Stimulated activated CD4-positive, alpha-beta T cell treated with anti-CD3 and anti-CD28 coated beads, Interleukin-2, amount 100 ng/mL, for 4 hours (primary cell): ENCODE measurements around the gene PDE6A.
"Not testable (repeated sequence)": the region's sequence is repeated elsewhere in the genome, so short reads cannot be mapped to it uniquely, and the experiment has no call there.

ENCODE experiments used
- DNase-seq: peaks from one replicate; pipeline ENCODE4 v3.0.0-alpha.2; 2020; ENCODE audit warnings: low read depth

PDE6A gene

DNA sequence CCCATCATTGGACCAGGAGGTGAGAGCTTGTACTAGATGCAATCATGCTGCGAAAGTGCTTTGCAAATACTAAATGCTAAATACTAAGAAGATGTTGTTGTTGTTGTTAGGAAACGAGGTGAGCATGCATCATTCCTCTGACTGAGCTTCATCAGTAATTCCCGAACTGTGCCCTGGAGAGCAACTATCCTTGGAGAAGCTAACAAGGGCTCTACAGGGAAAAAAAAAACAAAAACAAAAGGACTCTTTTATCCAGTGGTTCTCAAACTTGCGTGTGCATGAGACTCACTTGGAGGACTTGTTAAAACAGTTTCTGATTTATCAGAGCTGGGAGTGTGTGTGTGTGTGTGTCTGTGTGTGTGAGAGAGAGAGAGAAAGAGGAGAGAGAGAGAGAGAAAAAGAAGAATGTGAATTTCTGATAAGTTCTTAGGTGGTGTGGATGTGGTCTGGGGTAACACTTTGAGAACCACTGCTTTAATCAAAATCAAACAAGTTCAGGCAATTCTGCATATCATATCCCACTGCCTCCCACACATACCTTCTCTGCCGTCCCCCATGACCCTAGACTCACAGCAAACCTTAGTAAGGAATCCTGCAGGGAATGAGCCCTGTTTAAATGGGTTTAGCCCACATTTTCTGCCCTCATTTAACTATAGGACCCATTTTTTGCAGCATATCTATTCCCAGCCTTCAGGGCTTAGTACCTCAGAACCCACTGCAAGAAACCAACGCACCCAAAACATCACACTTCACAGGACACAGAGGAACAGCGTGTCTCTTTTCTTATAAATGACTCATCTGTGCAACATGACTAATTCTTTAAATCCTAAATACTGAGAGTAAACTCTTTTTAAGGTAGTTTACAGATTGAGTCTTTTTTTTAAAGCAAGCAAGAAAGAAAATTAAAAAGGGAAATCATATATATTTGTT lies 48.9 kb downstream of the PDE6A start:
- no peak for DNase-seq

DNA sequence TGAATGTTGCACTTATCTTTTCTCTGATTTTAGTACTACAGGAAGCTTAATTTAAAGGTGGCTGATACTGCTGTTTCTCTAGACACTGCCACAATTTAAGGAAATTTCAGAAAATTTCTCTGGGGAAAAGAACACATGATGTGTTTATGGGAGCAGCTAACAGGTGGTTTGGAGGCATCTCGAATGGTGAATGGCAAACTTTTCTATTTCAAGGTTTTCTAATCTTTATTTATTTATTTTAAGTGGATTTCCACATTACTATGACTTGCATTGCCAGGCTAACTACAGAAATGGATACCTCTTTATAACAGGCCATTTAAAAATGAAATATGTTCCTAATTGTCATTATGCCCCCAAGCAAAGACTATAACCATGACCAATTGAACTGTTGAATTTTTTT lies 50.4 kb downstream of the PDE6A start:
- no peak for DNase-seq

DNA sequence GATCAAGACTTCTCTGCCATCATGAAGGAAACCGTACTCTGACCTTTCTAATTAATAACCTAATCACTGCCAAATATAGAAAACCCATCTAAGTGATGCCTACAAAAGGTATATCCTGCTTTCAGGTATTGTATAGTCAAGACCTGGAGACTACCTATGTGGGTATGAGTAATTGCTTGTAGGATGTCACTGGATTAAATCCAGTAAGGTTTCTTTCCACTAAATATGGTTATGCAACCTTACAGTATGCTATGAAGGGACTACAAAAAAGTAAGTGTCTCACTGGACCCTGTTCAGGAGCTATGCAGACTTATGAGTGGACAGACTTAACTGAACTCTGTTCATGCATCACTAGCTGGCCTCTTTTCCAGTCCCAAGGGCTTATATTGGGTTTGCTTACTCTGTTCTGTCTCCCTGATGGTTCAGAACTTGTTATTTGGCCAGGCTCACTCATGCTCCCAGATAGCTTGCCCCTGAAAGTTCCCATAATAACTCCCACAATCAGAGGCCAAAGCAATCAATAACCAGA lies 51.1 kb downstream of the PDE6A start:
- DNase-seq: no peak

DNA sequence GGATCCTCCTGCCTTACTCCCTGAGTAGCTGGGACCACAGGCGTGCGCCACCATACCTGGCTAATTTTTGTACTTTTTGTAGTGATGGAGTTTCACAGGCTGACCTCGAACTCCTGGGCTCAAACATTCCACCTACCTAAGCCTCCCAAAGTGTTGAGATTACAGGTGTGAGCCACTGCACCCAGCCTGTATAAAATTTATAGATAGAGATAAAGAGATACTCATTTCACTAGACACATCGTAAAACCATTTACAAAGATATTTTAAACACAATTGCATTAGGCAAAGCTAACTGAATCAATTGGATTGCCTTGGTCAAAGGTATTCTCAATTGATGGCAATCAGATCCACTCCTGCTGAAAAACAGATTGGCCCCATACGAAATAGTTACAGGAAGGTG lies 52.0 kb downstream of the PDE6A start:
- no peak for DNase-seq

DNA sequence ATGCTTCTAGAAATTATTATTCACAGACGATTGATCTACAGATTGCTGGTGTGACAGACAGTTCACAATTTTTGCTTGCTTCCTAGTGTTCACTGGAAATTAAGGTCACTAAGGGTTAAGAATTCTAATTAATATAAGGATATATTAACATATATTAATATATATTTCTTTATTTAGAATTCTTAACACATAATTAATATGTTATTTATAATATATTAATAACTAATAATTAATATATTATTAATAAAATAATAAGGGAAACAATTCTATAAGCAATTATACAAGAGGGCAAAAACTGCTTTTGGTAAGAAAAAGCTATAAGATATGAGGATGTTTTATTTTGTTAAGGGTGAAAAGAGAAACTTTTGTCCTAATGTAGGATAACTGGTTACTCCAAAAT lies 56.3 kb downstream of the PDE6A start:
- DNase-seq: no peak

DNA sequence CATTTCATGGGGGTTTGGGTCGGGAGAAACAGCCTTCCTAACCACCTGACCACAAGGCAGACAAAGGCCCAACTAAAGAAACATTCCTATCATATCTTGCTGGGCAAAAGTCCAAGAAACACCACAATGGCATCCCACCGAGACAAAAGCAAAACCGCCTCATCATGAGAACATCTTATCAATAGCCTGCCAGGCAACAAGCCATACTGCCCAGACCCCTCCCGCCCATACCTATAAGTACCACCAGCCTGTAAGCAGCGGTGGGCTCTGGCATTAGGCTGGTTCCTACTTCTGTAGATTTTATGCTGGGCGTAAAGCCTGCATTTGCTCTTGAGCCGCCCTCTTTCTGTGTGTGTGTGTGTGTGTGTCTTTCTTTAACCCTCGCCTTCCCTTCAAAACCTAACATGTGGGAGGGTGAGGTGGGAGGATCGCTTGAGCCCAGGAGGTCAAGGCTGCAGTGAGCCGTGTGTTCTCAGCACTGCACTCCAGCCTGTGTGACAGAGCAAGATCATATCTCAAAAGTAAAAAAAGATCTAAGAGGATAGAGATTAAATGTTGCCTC lies 56.9 kb downstream of the PDE6A start:
- DNase-seq: no peak

DNA sequence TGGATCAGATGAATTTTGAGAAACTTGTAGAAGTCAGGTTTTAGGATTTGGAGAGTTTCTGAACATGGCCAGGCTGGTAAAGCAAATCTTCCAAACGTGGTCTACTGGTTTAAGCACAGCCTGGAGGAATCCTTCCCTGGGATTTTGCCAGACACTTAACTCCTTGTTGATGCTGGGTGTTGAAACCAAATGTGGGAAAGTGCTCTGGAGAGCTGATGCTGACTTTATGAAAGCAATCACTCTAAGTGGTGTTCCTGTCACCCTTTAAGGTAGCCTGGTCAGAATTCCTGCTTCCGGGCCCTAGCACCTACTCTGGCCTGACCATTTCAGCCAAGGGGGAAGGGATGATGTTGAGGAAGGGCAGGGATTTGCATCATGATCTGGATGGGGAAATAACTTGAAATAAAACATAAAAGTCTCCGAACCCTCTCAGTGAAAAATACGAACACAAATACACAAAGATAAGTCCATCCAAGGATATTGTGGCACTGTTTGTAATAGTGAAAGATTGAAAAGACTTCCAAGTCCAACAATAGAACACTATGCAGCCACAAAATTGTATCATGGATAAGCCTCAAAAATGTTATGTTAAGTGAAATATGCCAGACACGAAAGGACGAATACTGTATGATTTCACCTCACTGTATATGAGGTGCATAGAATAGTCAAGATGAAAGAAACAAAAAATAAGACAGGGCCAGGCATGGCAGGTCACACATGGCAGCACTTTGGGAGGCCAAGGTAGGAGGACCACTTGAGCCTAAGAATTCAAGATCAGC lies 57.7 kb downstream of the PDE6A start:
- no peak for DNase-seq

DNA sequence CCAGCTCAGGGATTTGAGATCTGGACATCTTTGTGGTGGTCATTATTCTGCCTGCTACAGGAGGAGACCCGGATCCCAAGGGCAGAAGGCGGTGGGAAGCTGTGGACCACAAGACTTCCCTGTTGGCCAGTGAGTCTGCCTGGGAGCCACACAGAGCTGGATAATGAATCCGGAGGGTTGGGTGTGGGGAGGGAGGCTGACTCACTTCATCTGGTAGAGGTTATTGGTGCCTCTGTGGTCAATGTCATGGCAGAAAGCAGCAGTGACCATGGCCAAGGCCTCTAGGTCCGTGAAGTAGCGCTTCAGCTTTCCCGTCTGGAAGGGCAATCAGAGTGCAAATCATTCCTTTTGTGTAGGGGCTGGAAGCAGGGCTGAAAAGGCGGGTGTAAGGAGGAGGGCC lies 58.5 kb downstream of the PDE6A start:
- DNase-seq: no peak

DNA sequence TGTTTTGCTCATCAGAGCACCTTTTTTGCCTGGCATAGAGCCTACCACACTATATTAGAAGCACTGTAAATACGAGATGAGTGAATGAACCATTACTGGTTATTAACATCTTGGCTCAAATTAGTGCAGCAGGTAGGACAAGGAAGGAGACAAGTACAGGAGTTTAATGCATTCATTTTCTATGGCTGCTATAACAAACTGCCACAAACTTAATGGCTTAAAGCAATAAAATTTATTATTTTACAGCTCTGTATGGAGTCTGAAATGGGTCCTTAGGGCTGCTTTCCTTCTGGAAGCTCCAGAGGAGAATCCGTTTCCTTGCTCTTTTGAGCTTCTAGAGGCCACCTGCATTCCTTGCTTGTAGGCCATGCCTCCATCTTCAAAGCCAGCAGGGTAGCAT lies 59.1 kb downstream of the PDE6A start:
- DNase-seq: no peak

DNA sequence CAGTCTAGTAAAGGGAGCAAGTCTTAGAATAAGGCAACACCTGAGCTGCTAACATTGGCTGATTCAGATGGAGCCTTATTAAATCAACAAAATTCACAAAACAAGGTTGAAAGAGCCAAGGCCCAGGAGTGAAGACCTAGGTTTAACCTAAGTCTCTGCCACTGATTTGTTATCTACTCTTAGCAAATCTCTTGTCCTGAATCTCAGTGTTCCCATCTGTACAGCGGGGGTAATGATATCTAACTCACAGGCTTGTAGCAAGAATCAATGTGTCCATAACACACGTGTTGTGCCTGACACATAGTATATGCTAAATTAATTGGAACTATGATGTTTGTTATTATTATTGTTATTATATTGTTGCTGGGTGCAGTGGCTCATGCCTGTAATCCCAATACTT lies 61.0 kb downstream of the PDE6A start:
- DNase-seq: no peak

DNA sequence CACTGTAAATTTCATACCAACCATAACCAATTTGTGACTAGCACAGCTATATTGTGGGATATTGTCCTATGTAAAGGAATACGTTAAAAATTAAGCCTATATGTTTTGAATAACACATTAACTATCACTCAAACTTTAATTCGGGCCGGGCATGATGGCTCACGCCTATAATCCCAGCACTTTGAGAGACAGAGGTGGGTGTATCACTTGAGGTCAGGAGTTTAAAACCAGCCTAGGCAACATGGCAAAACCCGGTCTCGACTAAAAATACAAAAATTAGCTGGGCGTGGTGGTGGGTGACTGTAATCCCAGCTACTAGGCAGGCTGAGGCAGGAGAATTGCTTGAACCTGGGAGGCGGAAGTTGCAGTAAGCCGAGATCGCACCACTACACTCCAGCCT lies 62.0 kb downstream of the PDE6A start:
- DNase-seq: not testable (repeated sequence)

DNA sequence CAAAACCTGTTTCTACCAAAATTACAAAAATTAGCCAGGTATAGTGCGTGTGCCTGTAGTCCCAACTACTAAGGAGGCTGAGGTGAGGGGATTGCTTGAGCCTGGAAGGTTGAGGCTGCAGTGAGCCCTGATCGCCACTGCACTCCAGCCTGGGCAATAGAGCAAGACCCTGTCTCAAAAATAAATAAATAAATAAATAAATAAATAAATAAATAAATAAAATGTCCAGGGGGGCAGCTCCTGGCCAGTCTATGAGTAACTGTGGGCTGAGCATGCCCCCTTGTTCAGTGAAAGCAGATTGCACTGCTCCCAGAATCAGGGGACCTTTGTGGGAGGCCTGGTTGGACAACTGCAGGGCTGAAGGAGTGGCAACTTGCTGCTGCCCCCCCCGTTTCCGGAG lies 62.7 kb downstream of the PDE6A start:
- DNase-seq: no peak

DNA sequence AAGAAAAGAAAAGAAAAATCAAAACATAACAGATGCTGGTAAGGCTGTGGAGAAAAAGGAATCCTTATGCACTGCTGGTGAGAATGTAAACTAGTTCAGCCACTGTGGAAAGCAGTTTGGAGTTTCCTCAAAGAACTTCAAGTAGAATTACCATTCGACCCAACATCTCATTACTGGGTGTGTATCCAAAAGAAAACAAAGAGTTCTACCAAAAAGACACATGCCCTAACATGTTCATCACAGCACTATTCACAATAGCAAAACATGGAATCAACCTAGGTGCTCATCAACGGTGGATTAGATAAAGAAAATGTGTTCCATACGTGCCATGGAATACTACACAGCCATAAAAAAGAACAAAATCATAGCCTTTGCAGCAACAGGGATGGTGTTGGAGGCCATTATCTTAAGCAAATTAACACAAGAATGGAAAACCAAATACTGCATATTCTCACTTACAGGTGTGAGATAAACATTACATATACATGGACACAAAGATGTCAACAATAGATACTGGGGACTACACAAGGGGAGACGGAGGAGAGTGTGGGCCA lies 63.4 kb downstream of the PDE6A start:
- no peak for DNase-seq

DNA sequence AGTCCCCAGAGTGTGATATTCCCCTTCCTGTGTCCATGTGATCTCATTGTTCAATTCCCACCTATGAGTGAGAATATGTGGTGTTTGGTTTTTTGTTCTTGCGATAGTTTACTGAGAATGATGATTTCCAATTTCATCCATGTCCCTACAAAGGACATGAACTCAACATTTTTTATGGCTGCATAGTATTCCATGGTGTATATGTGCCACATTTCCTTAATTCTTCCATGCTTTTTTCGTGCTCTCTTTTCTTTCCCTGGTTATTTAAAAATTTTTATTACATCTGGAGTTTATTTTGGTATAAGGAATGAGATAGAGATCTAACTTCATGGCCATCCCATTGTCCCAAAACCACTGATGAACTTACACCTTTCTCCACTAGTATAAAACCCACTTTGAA lies 65.0 kb downstream of the PDE6A start:
- DNase-seq: not testable (repeated sequence)

DNA sequence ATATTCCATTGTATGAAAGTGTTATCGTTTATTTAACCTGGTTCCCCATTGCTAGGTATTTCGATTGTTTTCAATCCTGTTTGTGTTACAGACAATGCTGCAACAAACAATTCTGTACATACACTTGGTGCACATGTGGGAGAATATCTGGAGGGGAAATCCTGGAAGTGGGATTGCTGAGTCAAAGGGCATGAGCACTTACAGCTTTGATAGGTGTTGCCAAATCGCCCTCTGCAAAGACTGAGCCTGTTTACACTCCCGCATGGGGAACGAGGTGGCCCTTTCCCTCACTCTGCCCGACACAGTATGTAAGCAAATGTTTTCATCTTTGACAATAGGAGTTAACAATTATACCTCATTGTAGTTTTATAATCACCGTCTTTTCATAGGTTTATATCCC lies 66.2 kb downstream of the PDE6A start:
- no peak for DNase-seq

DNA sequence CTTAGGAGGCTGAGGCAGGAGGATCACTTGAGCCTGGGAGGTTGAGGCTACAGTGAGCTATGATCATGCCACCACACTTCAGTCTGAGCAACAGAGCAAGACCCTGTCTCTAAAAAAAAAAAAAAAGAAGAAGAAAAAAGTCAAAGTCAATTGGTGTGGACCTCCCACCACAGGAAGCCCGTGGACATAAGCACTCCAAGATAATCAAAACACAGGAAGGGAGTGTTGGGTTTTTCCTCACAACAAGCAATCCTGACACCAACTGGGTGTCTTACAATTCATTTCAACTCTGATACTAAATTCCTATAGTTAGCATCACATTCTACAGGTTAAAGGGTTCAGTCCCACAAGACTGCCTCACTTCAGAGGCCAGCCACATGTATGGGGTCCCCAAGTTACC lies 70.7 kb downstream of the PDE6A start:
- no peak for DNase-seq

DNA sequence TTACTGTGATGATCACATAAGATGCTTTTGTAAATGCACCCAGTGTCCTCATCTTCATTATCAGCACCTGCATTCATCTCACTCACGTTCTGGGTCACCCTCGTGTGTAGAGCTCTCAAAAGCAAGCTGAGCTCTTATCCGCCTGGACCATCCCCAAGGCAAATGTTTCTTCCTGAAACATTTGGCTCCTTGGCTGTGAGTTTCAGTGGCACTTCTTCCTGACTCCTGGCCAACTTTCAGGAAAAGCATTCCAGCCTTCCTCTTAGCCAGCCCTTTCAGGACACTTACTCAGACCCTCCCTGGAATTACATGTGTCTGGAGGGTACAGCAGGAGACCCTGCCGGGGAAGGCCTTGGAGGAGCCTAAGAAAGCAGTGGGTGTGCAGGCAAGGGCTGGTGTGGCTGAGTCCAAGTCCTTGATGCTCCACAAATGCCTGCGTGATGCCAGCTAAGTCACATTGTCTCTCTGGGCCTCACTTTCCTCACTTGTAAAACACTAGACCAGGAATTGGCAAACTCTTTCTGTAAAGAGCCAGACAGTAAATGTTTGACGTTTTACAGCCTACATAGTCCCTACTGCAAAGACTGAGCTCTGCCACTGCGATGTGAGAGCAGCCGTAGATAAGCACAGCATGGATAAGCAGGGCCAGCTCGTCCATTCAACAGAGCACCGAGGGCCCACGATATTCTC lies 72.1 kb downstream of the PDE6A start:
- DNase-seq: no peak

DNA sequence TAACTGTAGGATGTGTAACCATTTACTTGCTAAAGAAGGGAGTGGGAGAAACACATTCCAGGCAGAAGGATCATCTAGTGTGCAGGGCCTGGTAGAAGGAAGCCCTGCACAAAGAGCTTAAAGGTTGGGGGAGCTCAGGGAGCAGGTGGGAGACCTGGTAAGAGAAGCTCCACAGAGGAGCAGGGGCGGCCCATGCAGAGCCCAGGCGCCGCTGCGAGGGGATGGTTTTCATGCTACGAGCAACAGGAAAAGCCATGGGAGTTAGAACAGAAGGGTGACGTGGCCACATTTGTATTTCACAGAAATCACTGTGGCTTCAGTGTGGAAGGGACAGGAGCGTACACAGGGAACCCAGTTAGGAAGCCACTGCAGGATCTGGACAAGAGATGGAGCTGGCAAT lies 73.1 kb downstream of the PDE6A start:
- DNase-seq: no peak

DNA sequence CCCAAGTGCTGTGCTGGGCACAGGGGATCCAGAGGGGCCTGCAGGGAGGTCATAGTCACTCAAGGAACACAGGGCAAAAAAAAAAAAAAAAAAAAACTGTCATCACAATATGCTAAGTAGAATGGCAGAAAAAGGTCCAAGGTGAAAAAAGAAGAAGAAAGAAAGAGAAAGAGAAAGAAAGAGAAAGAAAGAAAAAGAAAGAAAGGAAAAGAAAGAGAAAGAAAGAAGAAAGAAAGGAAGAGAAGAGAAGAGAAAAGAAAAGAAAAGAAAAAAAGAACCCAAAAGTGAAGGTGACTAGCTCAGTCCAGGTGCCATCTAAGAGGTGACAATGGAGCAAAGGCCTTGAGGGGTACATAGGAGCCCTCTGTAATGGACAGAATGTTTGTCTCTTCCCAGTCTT lies 73.9 kb downstream of the PDE6A start:
- DNase-seq: no peak

DNA sequence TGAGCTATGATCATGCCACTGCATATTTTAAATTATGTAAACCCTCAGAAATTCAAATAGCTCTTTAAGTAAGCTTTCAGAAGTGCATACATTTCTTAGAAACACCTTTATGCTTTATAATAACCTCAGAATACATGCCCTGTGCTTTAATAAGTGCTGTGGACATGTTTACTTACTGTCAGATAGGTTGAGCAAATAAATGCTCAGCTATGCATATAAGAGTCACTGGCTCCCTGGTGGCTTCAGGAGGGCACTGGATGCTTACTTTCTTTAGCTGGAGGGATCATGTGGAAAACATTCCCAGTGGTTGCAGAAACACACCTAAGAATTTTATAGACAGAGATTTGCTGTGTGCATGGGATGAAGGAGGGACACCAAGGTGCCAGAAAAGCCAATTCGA lies 74.4 kb downstream of the PDE6A start:
- no peak for DNase-seq

DNA sequence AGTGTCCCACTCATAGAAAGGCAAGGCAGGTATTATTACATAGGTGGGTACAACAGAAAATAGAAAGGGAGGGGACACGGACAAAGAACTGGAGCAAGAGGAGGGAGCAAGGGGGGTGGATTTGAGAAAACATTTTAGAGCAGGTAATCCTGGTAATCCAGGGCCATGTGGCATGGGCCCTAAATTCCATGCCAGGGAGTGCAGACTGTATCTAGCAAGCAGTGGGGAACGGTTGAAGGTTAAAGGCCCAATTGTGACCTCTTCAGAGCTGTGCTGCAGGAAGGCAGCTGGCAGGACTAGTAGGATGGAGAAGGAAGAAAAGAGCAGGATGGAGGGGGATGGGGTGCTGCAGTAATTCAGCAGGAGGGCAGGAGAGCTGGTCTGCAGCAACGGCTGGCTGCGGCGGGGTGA lies 75.2 kb downstream of the PDE6A start:
- DNase-seq: no peak

DNA sequence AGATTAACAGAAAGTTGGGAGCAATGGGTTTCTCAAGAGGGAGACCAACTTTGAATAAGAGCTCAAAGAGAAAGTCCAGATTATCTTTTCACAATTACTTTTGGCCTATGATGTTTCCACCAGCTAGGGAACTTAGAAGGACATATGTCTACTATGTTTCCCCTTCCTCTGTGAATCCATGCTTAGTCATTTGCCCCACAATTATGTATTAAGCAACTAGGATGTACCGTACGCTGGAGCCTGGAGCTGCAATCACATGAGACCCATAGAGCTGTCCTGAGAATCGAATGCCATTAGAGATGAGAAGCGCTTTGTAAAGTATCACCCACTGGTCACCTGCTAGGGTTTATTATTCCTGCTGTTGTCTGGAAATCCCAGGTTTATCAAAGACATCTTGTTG lies 78.8 kb downstream of the PDE6A start:
- no peak for DNase-seq
